Measurements from ENCODE around the gene CHST15. TPM values are rescaled to one million over a fixed set of nuclear protein-coding genes. Genes with fewer than 3 reads are reported as not detected.

The CHST15 gene
- total and polyA plus RNA-seq, 2 of the 13 experiments (the other 11 are each of a cell fraction or from before 2014, with no cell fraction given) = 1.4 to 94.7 TPM

- WGBS (ENCODE audit: low lambda C conversion rate) = 44% methylated on average over 6 of the region's 13 CpGs
- CTCF ChIA-PET (ENCODE audit: low intra/inter-chr PET ratio, low total read pairs) = no interaction called here
- in situ Hi-C loops (cut with HindIII; ENCODE audit: extremely low pct_ligation_motif_present, low pct_unique_long_range_greater_than_20kb) = no loop called here
These were observed 28.8 kb upstream of the CHST15 start for GRCh38 chr10:124122211-124122610.

More at GRCh38 chr10:124122211-124122610, 28.8 kb upstream of the CHST15 start:
- no peak for FAIRE-seq
- Histone ChIP-seq H3K36me3 (replicated peaks in 1 of 2; ENCODE audit: control insufficient read depth in 1 of 2, insufficient read depth in 2 of 2, low read length in 2 of 2) (no peaks in the 10 kb centered on the region), H2AFZ (ENCODE audit: low read length) (no peak overlapping the region), H3K4me1 (ENCODE audit: insufficient read depth, low read length) (peaks cover 11% of the 10 kb centered on the region; the same call in 1 of the 2 replicates), H3K9me3 (ENCODE audit: low read length) (no peaks in the 10 kb centered on the region), H3K4me3 (replicated peaks in 1 of 3; ENCODE audit: insufficient read depth in 1 of 3, low read depth in 2 of 3, low read length in 3 of 3) (no peak overlapping the region), H3K27me3 (ENCODE audit: control insufficient read depth in 1 of 2, insufficient read depth in 2 of 2, low read length in 2 of 2) (peaks cover 3 to 26% of the 10 kb centered on the region in 2 experiments; a peak in 4 of 5 replicates), H3K79me2 (ENCODE audit: insufficient read depth, low read length) (no peaks in the 10 kb centered on the region), H3K9ac (ENCODE audit: insufficient read depth, low read depth, low read length) (no peak overlapping the region), H4K20me1 (ENCODE audit: insufficient read depth, low read length) (no peaks in the 10 kb centered on the region), H3K4me2 (ENCODE audit: low read depth, low read length) (no peak overlapping the region), H3K27ac (ENCODE audit: extremely low read length, insufficient read depth, low read length) (no peak overlapping the region)
- intact Hi-C loops (cut with micrococcal nuclease; ENCODE audit: unreplicated experiment) = no loop called here
- BruUV-seq (replicated peaks) = no TSS peak
- ATAC-seq = no peak
- DNase-seq (ENCODE audit: low spot score) = no peak
- TF ChIP-seq BORCS8-MEF2B (CRISPR knock-in tag; IDR thresholded peaks at IDR 0.05) (no peak), ZC3H13 (CRISPR knock-in tag; IDR thresholded peaks at IDR 0.05) (no peak), ZNF160 (CRISPR knock-in tag; IDR thresholded peaks at IDR 0.05) (no peak), HIVEP1 (CRISPR knock-in tag; IDR thresholded peaks at IDR 0.05) (no peak), HOXA7 (CRISPR knock-in tag; IDR thresholded peaks at IDR 0.05) (no peak), SMYD3 (CRISPR knock-in tag; IDR thresholded peaks at IDR 0.05) (no peak), ZFP62 (CRISPR knock-in tag; IDR thresholded peaks at IDR 0.05) (no peak), NFYB (CRISPR knock-in tag; IDR thresholded peaks at IDR 0.05) (no peak), CHD4 (IDR thresholded peaks at IDR 0.05; ENCODE audit: borderline replicate concordance, low read length) (no peak), MEF2D (CRISPR knock-in tag; IDR thresholded peaks at IDR 0.05) (no peak)
- TF ChIP-seq, protein P1, sequence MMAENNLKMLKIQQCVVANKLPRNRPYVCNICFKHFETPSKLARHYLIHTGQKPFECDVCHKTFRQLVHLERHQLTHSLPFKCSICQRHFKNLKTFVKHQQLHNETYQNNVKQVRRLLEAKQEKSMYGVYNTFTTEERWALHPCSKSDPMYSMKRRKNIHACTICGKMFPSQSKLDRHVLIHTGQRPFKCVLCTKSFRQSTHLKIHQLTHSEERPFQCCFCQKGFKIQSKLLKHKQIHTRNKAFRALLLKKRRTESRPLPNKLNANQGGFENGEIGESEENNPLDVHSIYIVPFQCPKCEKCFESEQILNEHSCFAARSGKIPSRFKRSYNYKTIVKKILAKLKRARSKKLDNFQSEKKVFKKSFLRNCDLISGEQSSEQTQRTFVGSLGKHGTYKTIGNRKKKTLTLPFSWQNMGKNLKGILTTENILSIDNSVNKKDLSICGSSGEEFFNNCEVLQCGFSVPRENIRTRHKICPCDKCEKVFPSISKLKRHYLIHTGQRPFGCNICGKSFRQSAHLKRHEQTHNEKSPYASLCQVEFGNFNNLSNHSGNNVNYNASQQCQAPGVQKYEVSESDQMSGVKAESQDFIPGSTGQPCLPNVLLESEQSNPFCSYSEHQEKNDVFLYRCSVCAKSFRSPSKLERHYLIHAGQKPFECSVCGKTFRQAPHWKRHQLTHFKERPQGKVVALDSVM (CRISPR knock-in tag; IDR thresholded peaks at IDR 0.05) = no peak
- TF ChIP-seq, protein P2, sequence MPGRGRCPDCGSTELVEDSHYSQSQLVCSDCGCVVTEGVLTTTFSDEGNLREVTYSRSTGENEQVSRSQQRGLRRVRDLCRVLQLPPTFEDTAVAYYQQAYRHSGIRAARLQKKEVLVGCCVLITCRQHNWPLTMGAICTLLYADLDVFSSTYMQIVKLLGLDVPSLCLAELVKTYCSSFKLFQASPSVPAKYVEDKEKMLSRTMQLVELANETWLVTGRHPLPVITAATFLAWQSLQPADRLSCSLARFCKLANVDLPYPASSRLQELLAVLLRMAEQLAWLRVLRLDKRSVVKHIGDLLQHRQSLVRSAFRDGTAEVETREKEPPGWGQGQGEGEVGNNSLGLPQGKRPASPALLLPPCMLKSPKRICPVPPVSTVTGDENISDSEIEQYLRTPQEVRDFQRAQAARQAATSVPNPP (CRISPR knock-in tag; IDR thresholded peaks at IDR 0.05) = no peak
- TF ChIP-seq, protein P3, sequence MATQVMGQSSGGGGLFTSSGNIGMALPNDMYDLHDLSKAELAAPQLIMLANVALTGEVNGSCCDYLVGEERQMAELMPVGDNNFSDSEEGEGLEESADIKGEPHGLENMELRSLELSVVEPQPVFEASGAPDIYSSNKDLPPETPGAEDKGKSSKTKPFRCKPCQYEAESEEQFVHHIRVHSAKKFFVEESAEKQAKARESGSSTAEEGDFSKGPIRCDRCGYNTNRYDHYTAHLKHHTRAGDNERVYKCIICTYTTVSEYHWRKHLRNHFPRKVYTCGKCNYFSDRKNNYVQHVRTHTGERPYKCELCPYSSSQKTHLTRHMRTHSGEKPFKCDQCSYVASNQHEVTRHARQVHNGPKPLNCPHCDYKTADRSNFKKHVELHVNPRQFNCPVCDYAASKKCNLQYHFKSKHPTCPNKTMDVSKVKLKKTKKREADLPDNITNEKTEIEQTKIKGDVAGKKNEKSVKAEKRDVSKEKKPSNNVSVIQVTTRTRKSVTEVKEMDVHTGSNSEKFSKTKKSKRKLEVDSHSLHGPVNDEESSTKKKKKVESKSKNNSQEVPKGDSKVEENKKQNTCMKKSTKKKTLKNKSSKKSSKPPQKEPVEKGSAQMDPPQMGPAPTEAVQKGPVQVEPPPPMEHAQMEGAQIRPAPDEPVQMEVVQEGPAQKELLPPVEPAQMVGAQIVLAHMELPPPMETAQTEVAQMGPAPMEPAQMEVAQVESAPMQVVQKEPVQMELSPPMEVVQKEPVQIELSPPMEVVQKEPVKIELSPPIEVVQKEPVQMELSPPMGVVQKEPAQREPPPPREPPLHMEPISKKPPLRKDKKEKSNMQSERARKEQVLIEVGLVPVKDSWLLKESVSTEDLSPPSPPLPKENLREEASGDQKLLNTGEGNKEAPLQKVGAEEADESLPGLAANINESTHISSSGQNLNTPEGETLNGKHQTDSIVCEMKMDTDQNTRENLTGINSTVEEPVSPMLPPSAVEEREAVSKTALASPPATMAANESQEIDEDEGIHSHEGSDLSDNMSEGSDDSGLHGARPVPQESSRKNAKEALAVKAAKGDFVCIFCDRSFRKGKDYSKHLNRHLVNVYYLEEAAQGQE (IDR thresholded peaks at IDR 0.05; ENCODE audit: borderline replicate concordance in 1 of 2, low read depth in 1 of 2, low read length in 2 of 2) = no peak
- POLR2A ChIA-PET = no interaction called here

All from HepG2 (cell line).